Mucosa of stomach (tissue), 1 donor: ENCODE data around the gene MMP20.

ENCODE experiments used
- H3K27me3 ChIP-seq: one replicate; pipeline ENCODE4 v1.7.0; 2013; ENCODE audit warnings: mild to moderate bottlenecking, low read length; ENCODE audit not compliant: control insufficient read depth, insufficient read depth
- H3K36me3 ChIP-seq: one replicate; pipeline ENCODE4 v1.7.0; 2013; ENCODE audit warnings: low read length; ENCODE audit not compliant: control insufficient read depth, insufficient read depth
- H3K4me1 ChIP-seq: one replicate; pipeline ENCODE4 v1.7.0; 2013; ENCODE audit warnings: mild to moderate bottlenecking, low read length; ENCODE audit not compliant: control insufficient read depth, insufficient read depth
- H3K4me3 ChIP-seq: one replicate; pipeline ENCODE4 v1.7.0; 2013; ENCODE audit warnings: low read length
- H3K9ac ChIP-seq: one replicate; pipeline ENCODE4 v1.7.0; 2013; ENCODE audit warnings: mild to moderate bottlenecking, low read length, moderate library complexity
- H3K9me3 ChIP-seq: one replicate; pipeline ENCODE4 v1.7.0; 2013; ENCODE audit warnings: mild to moderate bottlenecking, low read length, moderate library complexity; ENCODE audit not compliant: control insufficient read depth
- donor health status: Pancreatic carcinoma.

MMP20 gene

GRCh38 chr11:102620179-102620578 is 5.0 kb downstream of the MMP20 start:
- no peaks in the 10 kb centered on the region for H3K27me3 ChIP-seq
- no peaks in the 10 kb centered on the region for H3K4me1 ChIP-seq
- no peak overlapping the region for H3K9ac ChIP-seq
- H3K4me3 ChIP-seq: no peak overlapping the region
- H3K36me3 ChIP-seq: no peaks in the 10 kb centered on the region
- H3K9me3 ChIP-seq: no peaks in the 10 kb centered on the region

- H3K36me3 ChIP-seq: no peaks in the 10 kb centered on the region
- no peak overlapping the region for H3K4me3 ChIP-seq
- no peak overlapping the region for H3K9ac ChIP-seq
Measured at GRCh38 chr11:102617466-102618008, 7.6 kb downstream of the MMP20 start.

GRCh38 chr11:102615894-102616432 is 9.2 kb downstream of the MMP20 start:
- H3K27me3 ChIP-seq: no peaks in the 10 kb centered on the region
- no peaks in the 10 kb centered on the region for H3K9me3 ChIP-seq
- no peak overlapping the region for H3K4me3 ChIP-seq
- H3K36me3 ChIP-seq: no peaks in the 10 kb centered on the region
- H3K4me1 ChIP-seq: no peaks in the 10 kb centered on the region
- no peak overlapping the region for H3K9ac ChIP-seq

More at GRCh38 chr11:102617466-102618008, 7.6 kb downstream of the MMP20 start:
- Histone ChIP-seq H3K27me3 (no peaks in the 10 kb centered on the region), H3K4me1 (no peaks in the 10 kb centered on the region), H3K9me3 (no peaks in the 10 kb centered on the region)

- Histone ChIP-seq H3K9me3 (no peaks in the 10 kb centered on the region), H3K27me3 (no peaks in the 10 kb centered on the region), H3K4me3 (no peak overlapping the region), H3K9ac (no peak overlapping the region), H3K4me1 (no peaks in the 10 kb centered on the region), H3K36me3 (no peaks in the 10 kb centered on the region)
Measured at GRCh38 chr11:102615077-102615893, 9.8 kb downstream of the MMP20 start.

GRCh38 chr11:102614485-102614884 is 10.6 kb downstream of the MMP20 start:
- Histone ChIP-seq H3K27me3 (no peaks in the 10 kb centered on the region), H3K36me3 (no peaks in the 10 kb centered on the region), H3K9me3 (no peaks in the 10 kb centered on the region), H3K4me1 (no peaks in the 10 kb centered on the region), H3K9ac (no peak overlapping the region), H3K4me3 (no peak overlapping the region)

- H3K36me3 ChIP-seq: no peaks in the 10 kb centered on the region
- no peak overlapping the region for H3K9ac ChIP-seq
- no peaks in the 10 kb centered on the region for H3K4me1 ChIP-seq
- no peaks in the 10 kb centered on the region for H3K9me3 ChIP-seq
- H3K4me3 ChIP-seq: no peak overlapping the region
- H3K27me3 ChIP-seq: no peaks in the 10 kb centered on the region
Measured at GRCh38 chr11:102614031-102614430, 11.1 kb downstream of the MMP20 start.

GRCh38 chr11:102613450-102613849 is 11.7 kb downstream of the MMP20 start:
- Histone ChIP-seq H3K9me3 (no peaks in the 10 kb centered on the region), H3K36me3 (no peaks in the 10 kb centered on the region), H3K4me3 (no peak overlapping the region), H3K27me3 (no peaks in the 10 kb centered on the region), H3K9ac (no peak overlapping the region), H3K4me1 (no peaks in the 10 kb centered on the region)

- H3K9me3 ChIP-seq: no peaks in the 10 kb centered on the region
- no peak overlapping the region for H3K4me3 ChIP-seq
- no peaks in the 10 kb centered on the region for H3K27me3 ChIP-seq
- H3K36me3 ChIP-seq: no peaks in the 10 kb centered on the region
- no peak overlapping the region for H3K9ac ChIP-seq
- no peaks in the 10 kb centered on the region for H3K4me1 ChIP-seq
Measured at GRCh38 chr11:102611291-102611690, 13.8 kb downstream of the MMP20 start.

- H3K9me3 ChIP-seq: no peaks in the 10 kb centered on the region
- no peak overlapping the region for H3K4me3 ChIP-seq
- no peaks in the 10 kb centered on the region for H3K27me3 ChIP-seq
- no peaks in the 10 kb centered on the region for H3K4me1 ChIP-seq
- no peaks in the 10 kb centered on the region for H3K36me3 ChIP-seq
- no peak overlapping the region for H3K9ac ChIP-seq
Measured at GRCh38 chr11:102610200-102610599, 14.9 kb downstream of the MMP20 start.

- H3K27me3 ChIP-seq: no peaks in the 10 kb centered on the region
Measured at GRCh38 chr11:102608699-102609098, 16.4 kb downstream of the MMP20 start.

GRCh38 chr11:102604875-102605274 is 20.3 kb downstream of the MMP20 start:
- Histone ChIP-seq H3K36me3 (no peaks in the 10 kb centered on the region), H3K9me3 (no peaks in the 10 kb centered on the region), H3K4me3 (no peak overlapping the region), H3K27me3 (no peaks in the 10 kb centered on the region), H3K4me1 (peaks cover 3% of the 10 kb centered on the region), H3K9ac (no peak overlapping the region)

More at GRCh38 chr11:102608699-102609098, 16.4 kb downstream of the MMP20 start:
- H3K9me3 ChIP-seq: no peaks in the 10 kb centered on the region
- no peak overlapping the region for H3K9ac ChIP-seq
- no peak overlapping the region for H3K4me3 ChIP-seq
- H3K4me1 ChIP-seq: no peaks in the 10 kb centered on the region
- no peaks in the 10 kb centered on the region for H3K36me3 ChIP-seq

GRCh38 chr11:102604011-102604410 is 21.1 kb downstream of the MMP20 start:
- no peak overlapping the region for H3K4me3 ChIP-seq
- H3K9me3 ChIP-seq: no peaks in the 10 kb centered on the region
- no peak overlapping the region for H3K9ac ChIP-seq
- peaks cover 10% of the 10 kb centered on the region for H3K4me1 ChIP-seq
- H3K27me3 ChIP-seq: no peaks in the 10 kb centered on the region
- no peaks in the 10 kb centered on the region for H3K36me3 ChIP-seq
